PC-3 (cell line): ENCODE data around the gene UBFD1. TPM values are rescaled to one million over a fixed set of nuclear protein-coding genes. Genes with fewer than 3 reads are reported as not detected.
"Not testable (repeated sequence)": the region's sequence is repeated elsewhere in the genome, so short reads cannot be mapped to it uniquely, and the experiment has no call there.

ENCODE experiments used
- ATAC-seq: fragments of 200-7000 bp; cut with Tn5 transposase; 2 replicates; pipeline ENCODE4 v1.9.1; 2020; ENCODE audit warnings: mild to moderate bottlenecking, moderate library complexity
- BruUV-seq: library from RNA; stranded (reverse); fragments of 400-500 nt; replicated peaks from 2 replicates; lab custom pipeline; 2021; lab: Mats Ljungman, UMichigan
- CTCF ChIA-PET: fragments of 300-600 bp; sonication (Branson Sonifier 250); formaldehyde crosslinking; loops from one replicate; lab custom pipeline; 2022; ENCODE audit warnings: antibody characterized with exemption; lab: Charles Lee
- POLR2A ChIA-PET: fragments of 300-600 bp; sonication (Branson Sonifier 250); formaldehyde crosslinking; loops from one replicate; lab custom pipeline; 2022; ENCODE audit warnings: antibody characterized with exemption; ENCODE audit not compliant: unreplicated experiment; lab: Charles Lee
- DNase-seq: peaks from one replicate; pipeline ENCODE4 v3.0.0-alpha.2; 2015
- H2AFZ ChIP-seq: fragments of 300-600 bp; sonication (generic); 2 replicates; pipeline ENCODE4 v1.6.0; 2016; ENCODE audit warnings: antibody characterized with exemption, low read length
- H3F3A ChIP-seq: fragments of 300-600 bp; sonication (generic); one replicate; pipeline ENCODE4 v1.6.0; 2017; ENCODE audit warnings: antibody characterized with exemption, low read length, control low read depth, mild to moderate bottlenecking; ENCODE audit not compliant: unreplicated experiment
- H3K27ac ChIP-seq: fragments of 300-600 bp; sonication (generic); 2 replicates; pipeline ENCODE4 v1.5.1; 2016; ENCODE audit warnings: mild to moderate bottlenecking, low read length
- H3K27me3 ChIP-seq: fragments of 300-600 bp; sonication (generic); 2 replicates; pipeline ENCODE4 v1.6.1; 2016; ENCODE audit warnings: low read length, mixed read lengths
- H3K36me3 ChIP-seq: fragments of 300-600 bp; sonication (generic); 2 replicates; pipeline ENCODE4 v1.6.1; 2016; ENCODE audit warnings: low read depth, mixed run types, low read length, mixed read lengths
- H3K4me1 ChIP-seq: fragments of 300-600 bp; sonication (generic); 2 replicates; pipeline ENCODE4 v1.5.1; 2016; ENCODE audit warnings: low read length; ENCODE audit not compliant: insufficient read depth
- H3K4me2 ChIP-seq: fragments of 300-600 bp; sonication (generic); 2 replicates; pipeline ENCODE4 v1.6.0; 2016; ENCODE audit warnings: low read length
- H3K4me3 ChIP-seq: fragments of 300-600 bp; sonication (generic); 2 replicates; pipeline ENCODE4 v1.5.1; 2016; ENCODE audit warnings: mild to moderate bottlenecking, low read length, mixed read lengths
- H3K79me2 ChIP-seq: fragments of 300-600 bp; sonication (generic); 2 replicates; pipeline ENCODE4 v1.6.1; 2017; ENCODE audit warnings: low read length, mixed read lengths
- H3K9ac ChIP-seq: fragments of 300-600 bp; sonication (generic); 2 replicates; pipeline ENCODE4 v1.6.0; 2016; ENCODE audit warnings: mild to moderate bottlenecking, low read length
- H3K9me2 ChIP-seq: fragments of 300-600 bp; sonication (generic); replicated peaks from 2 replicates; pipeline ENCODE4 v1.6.1; 2016; ENCODE audit warnings: mixed run types, low read length, mixed read lengths
- H3K9me3 ChIP-seq: fragments of 300-600 bp; sonication (generic); 2 replicates; pipeline ENCODE4 v1.6.1; 2016; ENCODE audit warnings: low read length, mixed read lengths
- H4K20me1 ChIP-seq: fragments of 300-600 bp; sonication (generic); 2 replicates; pipeline ENCODE4 v1.6.1; 2016; ENCODE audit warnings: low read length, mixed read lengths
- CTCF ChIP-seq: fragments of 300-600 bp; sonication (generic); conservative IDR thresholded peaks from 2 replicates; pipeline ENCODE4 v1.5.1; 2017; ENCODE audit warnings: antibody characterized with exemption, low read depth, mild to moderate bottlenecking, low read length
- EZH2 ChIP-seq: fragments of 300-600 bp; sonication (generic); IDR thresholded peaks from one replicate; pipeline ENCODE4 v1.6.1; 2017; ENCODE audit warnings: antibody characterized with exemption, mild to moderate bottlenecking, low read length; ENCODE audit not compliant: unreplicated experiment
- EZH2phosphoT487 ChIP-seq: fragments of 300-600 bp; sonication (generic); IDR thresholded peaks from 2 replicates; pipeline ENCODE4 v1.6.1; 2018; ENCODE audit warnings: mild to moderate bottlenecking, antibody characterized with exemption, low read length, borderline replicate concordance
- intact Hi-C: fragments of 100-400 bp; cut with micrococcal nuclease; formaldehyde crosslinking; loops from 2 replicates; pipeline ENCODE4 v1.9.0; 2023
- total RNA-seq: library from RNA; depleted of rRNA; stranded (reverse); fragments of >200 nt; gene quantifications from 2 replicates; pipeline ENCODE4 v1.2.3, GENCODE V29; 2014

Gene UBFD1
- total RNA-seq, 1 experiment from 2014 or later: 69.7 TPM

GRCh38 chr16:23510164-23510914 lies 47.2 kb upstream of the UBFD1 start, which contains the start of gene GGA2:
Gene GGA2, minus strand, starts transcription at chr16:23510494. Its CDS starts 83 bp downstream, at chr16:23510411.
- no peaks in the 10 kb centered on the region for H3K9me3 ChIP-seq
- H3K27ac ChIP-seq: no peak within 1 kb of the TSS
- intact Hi-C loops: loop anchor here (1.0 kb wide), 1 partner anchor 47 kb away; the partner anchor contains the start of genes EARS2 and UBFD1
- H3K4me2 ChIP-seq: peak within 1 kb of the TSS; percentile 91
- ChIA-PET POLR2A (interaction anchor here (0.6 kb wide), 1 partner anchor 85 kb away, joined by 4 read pairs; no protein-coding TSS in a partner anchor), CTCF (no interaction called here)
- H4K20me1 ChIP-seq: peaks cover 27% of the 10 kb centered on the region; the same call in 1 of the 2 replicates
- peaks cover 7% of the 10 kb centered on the region; the same call in 1 of the 2 replicates for H3K4me1 ChIP-seq
- peaks cover 41% of the 10 kb centered on the region for H3K79me2 ChIP-seq
- BruUV-seq: TSS peak; percentile 22
- TF ChIP-seq EZH2phosphoT487: no peak
- no peak for TF ChIP-seq CTCF
- no peak for TF ChIP-seq EZH2
- no peaks in the 10 kb centered on the region for H3F3A ChIP-seq
- H3K9me2 ChIP-seq: no peaks in the 10 kb centered on the region
- H2AFZ ChIP-seq: peak within 1 kb of the TSS; percentile 89
- peak; percentile 70 for DNase-seq
- H3K27me3 ChIP-seq: no peaks in the 10 kb centered on the region
- H3K4me3 ChIP-seq: peak within 1 kb of the TSS; percentile 80
- ATAC-seq: peak; percentile 80
- peak within 1 kb of the TSS; percentile 63 for H3K9ac ChIP-seq
- no peaks in the 10 kb centered on the region for H3K36me3 ChIP-seq

GRCh38 chr16:23510915-23511270 lies 46.6 kb upstream of the UBFD1 start:
- POLR2A ChIA-PET, H3K4me1 ChIP-seq, H3F3A ChIP-seq, H3K27me3 ChIP-seq, H3K9me3 ChIP-seq, ATAC-seq, H3K27ac ChIP-seq, DNase-seq, H3K36me3 ChIP-seq, H3K9me2 ChIP-seq, BruUV-seq, CTCF ChIA-PET: not testable (repeated sequence)
- peak overlapping the region; percentile 89 for H2AFZ ChIP-seq
- peak overlapping the region; percentile 91 for H3K4me2 ChIP-seq
- peaks cover 27% of the 10 kb centered on the region; the same call in 1 of the 2 replicates for H4K20me1 ChIP-seq
- peak overlapping the region; percentile 63; the same call in 1 of the 2 replicates for H3K9ac ChIP-seq
- H3K4me3 ChIP-seq: peak overlapping the region; percentile 80
- peaks cover 38% of the 10 kb centered on the region for H3K79me2 ChIP-seq
- intact Hi-C loops: loop anchor here (1.0 kb wide), 1 partner anchor 46 kb away; the partner anchor contains the start of genes EARS2 and UBFD1

GRCh38 chr16:23511731-23512130 lies 45.8 kb upstream of the UBFD1 start:
- TF ChIP-seq EZH2 (no peak), CTCF (no peak)
- no peak overlapping the region for H3K4me2 ChIP-seq
- ChIA-PET CTCF (no interaction called here), POLR2A (no interaction called here)
- no peaks in the 10 kb centered on the region for H3F3A ChIP-seq
- intact Hi-C loops: no loop called here
- H3K9me2 ChIP-seq: no peaks in the 10 kb centered on the region
- BruUV-seq: no TSS peak
- H3K79me2 ChIP-seq: peaks cover 29% of the 10 kb centered on the region
- no peaks in the 10 kb centered on the region for H3K27me3 ChIP-seq
- no peak for ATAC-seq
- H4K20me1 ChIP-seq: peaks cover 19% of the 10 kb centered on the region; the same call in 1 of the 2 replicates
- no peaks in the 10 kb centered on the region for H3K36me3 ChIP-seq
- H2AFZ ChIP-seq: no peak overlapping the region
- no peak overlapping the region for H3K4me3 ChIP-seq
- no peaks in the 10 kb centered on the region for H3K9me3 ChIP-seq
- H3K9ac ChIP-seq: no peak overlapping the region
- no peak for DNase-seq
- no peak overlapping the region for H3K27ac ChIP-seq
- peaks cover 6% of the 10 kb centered on the region; the same call in 1 of the 2 replicates for H3K4me1 ChIP-seq
